Body of pancreas (tissue), 4 donors: ENCODE results near the gene PMP22. TPM values are rescaled to one million over a fixed set of nuclear protein-coding genes. Genes with fewer than 3 reads are reported as not detected.

Source experiments
- ATAC-seq: fragments of 150-250 bp; one replicate; pipeline ENCODE4 v1.9.1; 2016
- DNase-seq, 4 donors: peaks; one replicate each; pipeline ENCODE4 v3.0.0-alpha.2; 2019
- H3K27ac ChIP-seq, 4 donors: fragments of 200-600 bp; sonication (generic); 1 replicate in 3 of 4; 2 replicates in 1 of 4; pipeline versions ENCODE4 v1.5.1 to v1.6.1; 2016 to 2019; ENCODE audit warnings: mild to moderate bottlenecking in 1 of 4, mixed read lengths in 1 of 4, moderate library complexity in 1 of 4
- H3K27me3 ChIP-seq, 2 donors: fragments of 200-600 bp; sonication (generic); one replicate each; pipeline ENCODE4 v1.6.0; 2016; ENCODE audit warnings: mild to moderate bottlenecking in 1 of 2
- H3K36me3 ChIP-seq, 2 donors: fragments of 200-600 bp; sonication (generic); replicated peaks in 1 of 2; 2 replicates each; pipeline ENCODE4 v1.5.1; 2016; ENCODE audit warnings: low read depth in 2 of 2; ENCODE audit not compliant: insufficient read depth in 1 of 2
- H3K4me1 ChIP-seq: fragments of 200-600 bp; sonication (generic); one replicate; pipeline ENCODE4 v1.6.0; 2016
- H3K4me3 ChIP-seq, 2 donors: fragments of 200-600 bp; sonication (generic); 1 replicate in 1 of 2; 2 replicates in 1 of 2; pipeline ENCODE4 v1.5.1; 2016 to 2019
- H3K9me3 ChIP-seq, 3 donors: fragments of 200-600 bp; sonication (generic); 1 replicate in 2 of 3; 2 replicates in 1 of 3; pipeline ENCODE4 v1.5.1; 2016
- CTCF ChIP-seq, 7 experiments: fragments of 450-650 bp in 4 of 7; fragments of 200-600 bp in 3 of 7; sonication (generic) in 3 of 7; IDR thresholded peaks; one replicate each; pipeline ENCODE4 v1.5.1; 2016 to 2019; ENCODE audit warnings: antibody characterized with exemption in 7 of 7
- POLR2A ChIP-seq, 3 donors: fragments of 450-650 bp; IDR thresholded peaks; one replicate each; pipeline ENCODE4 v1.6.1; 2016; ENCODE audit warnings: antibody characterized with exemption in 3 of 3, mild to moderate bottlenecking in 2 of 3
- WGBS, 2 donors: methylation state at CpG; one replicate each; pipeline ENCODE4 v1.1.5; 2017; 5-methylcytosine and 5-hydroxymethylcytosine counted together
- intact Hi-C: fragments of 100-400 bp; cut with DNase I; formaldehyde crosslinking; loops from one replicate; pipeline ENCODE4 v1.15.1; 2023
- total RNA-seq, 2 donors: library from RNA; depleted of rRNA; stranded (reverse); fragments of >200 nt; gene quantifications; one replicate each; pipeline ENCODE4 v1.1.0, GENCODE V29; 2016

The PMP22 gene
- total RNA-seq, 2 donors from 2014 or later, result 23.1 to 53.1 TPM

GRCh38 chr17:15237106-15237425, 28.1 kb downstream of the PMP22 start:
- no peak for ATAC-seq
- H3K27ac ChIP-seq, result no peak overlapping the region
- 87 to 94% methylated on average over 2 of the region's 2 CpGs for WGBS, 2 donors

GRCh38 chr17:15236281-15237105, 28.6 kb downstream of the PMP22 start:
- Histone ChIP-seq H3K4me1 (no peaks in the 10 kb centered on the region), H3K27me3 (no peaks in the 10 kb centered on the region), H3K9me3 (no peaks in the 10 kb centered on the region), H3K36me3 (no peaks in the 10 kb centered on the region), H3K27ac (peak overlapping the region in 1 of 4 donors; percentile 6), H3K4me3 (no peak overlapping the region)
- DNase-seq (peak in 1 of 4 donors; percentile 17), ATAC-seq (no peak)
- 68 to 82% methylated on average over 10 of the region's 10 CpGs for WGBS, 2 donors
- TF ChIP-seq POLR2A (IDR thresholded peaks at IDR 0.05), result no peak
- no peak for TF ChIP-seq CTCF (IDR thresholded peaks at IDR 0.05)
- intact Hi-C loops, result no loop called here

More at GRCh38 chr17:15237106-15237425, 28.1 kb downstream of the PMP22 start:
- DNase-seq, result no peak
- intact Hi-C loops, result no loop called here
- Histone ChIP-seq H3K36me3 (no peaks in the 10 kb centered on the region), H3K27me3 (no peaks in the 10 kb centered on the region), H3K9me3 (no peaks in the 10 kb centered on the region), H3K4me1 (no peaks in the 10 kb centered on the region), H3K4me3 (no peak overlapping the region)
- TF ChIP-seq POLR2A (IDR thresholded peaks at IDR 0.05) (no peak), CTCF (IDR thresholded peaks at IDR 0.05) (no peak)

GRCh38 chr17:15233971-15234370, 31.2 kb downstream of the PMP22 start:
- no peak overlapping the region for H3K4me3 ChIP-seq
- no peaks in the 10 kb centered on the region for H3K4me1 ChIP-seq
- H3K27me3 ChIP-seq, result no peaks in the 10 kb centered on the region
- intact Hi-C loops, result no loop called here
- WGBS, 2 donors, result 92 to 94% methylated on average over 7 of the region's 7 CpGs
- H3K36me3 ChIP-seq, result no peaks in the 10 kb centered on the region
- H3K27ac ChIP-seq, result no peak overlapping the region
- DNase-seq (no peak), ATAC-seq (no peak)
- no peaks in the 10 kb centered on the region for H3K9me3 ChIP-seq
- no peak for TF ChIP-seq POLR2A (IDR thresholded peaks at IDR 0.05)
- TF ChIP-seq CTCF (IDR thresholded peaks at IDR 0.05), result no peak

- TF ChIP-seq POLR2A (IDR thresholded peaks at IDR 0.05), result no peak
- no peak for TF ChIP-seq CTCF (IDR thresholded peaks at IDR 0.05)
- H3K4me1 ChIP-seq, result no peaks in the 10 kb centered on the region
- no peaks in the 10 kb centered on the region for H3K36me3 ChIP-seq
- H3K27ac ChIP-seq, result no peak overlapping the region
- H3K27me3 ChIP-seq, result no peaks in the 10 kb centered on the region
- 61 to 79% methylated on average over 4 of the region's 4 CpGs for WGBS, 2 donors
- no peak overlapping the region for H3K4me3 ChIP-seq
- intact Hi-C loops, result no loop called here
- ATAC-seq (no peak), DNase-seq (peak in 1 of 4 donors; percentile 37)
- no peaks in the 10 kb centered on the region for H3K9me3 ChIP-seq
These were observed 31.9 kb downstream of the PMP22 start for GRCh38 chr17:15233022-15233805.
